HG03103 (cell line): ENCODE results near the gene MS4A2.

Experiments
- ATAC-seq: cut with Tn5 transposase; IDR thresholded peaks from one replicate; pipeline ENCODE4 v1.9.1; 2021; ENCODE audit warnings: low read depth; ENCODE audit not compliant: unreplicated experiment

The MS4A2 gene

GRCh38 chr11:60145677-60146076 lies 57.2 kb downstream of the MS4A2 start:
- ATAC-seq = no peak
